ENCODE data around the gene C10orf71. TPM values are rescaled to one million over a fixed set of nuclear protein-coding genes. Genes with fewer than 3 reads are reported as not detected.

C10orf71 gene
- polyA plus RNA-seq, 2 of the 4 experiments (the other 2 are of a cell fraction): not detected

DNA sequence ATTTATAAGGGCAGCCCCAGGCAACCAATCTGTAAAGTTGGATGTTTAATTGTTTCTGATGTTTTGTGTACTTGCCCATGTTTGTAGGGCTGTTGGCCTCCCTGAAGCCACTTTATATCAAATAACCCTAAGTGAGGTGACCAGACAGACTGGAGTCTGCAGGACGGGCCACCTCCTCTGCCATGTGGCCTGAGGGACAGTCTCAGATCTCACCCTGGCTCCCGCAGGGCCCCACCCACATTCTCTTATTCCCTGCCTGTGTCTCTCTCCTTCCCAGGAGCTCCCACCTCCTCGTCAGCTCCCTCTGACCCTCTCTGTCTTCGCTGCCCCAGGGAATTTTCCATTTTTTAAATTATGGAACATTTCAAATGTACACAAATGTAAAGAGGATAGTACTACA lies 9.5 kb upstream of the C10orf71 start:
- FAIRE-seq (no peak), DNase-seq (ENCODE audit: low read depth in 1 of 2, low spot score in 1 of 2) (no peak), ATAC-seq (no peak)
- ChIA-PET CTCF (no interaction called here), POLR2A (no interaction called here)
- Histone ChIP-seq H3K4me1 (no peaks in the 10 kb centered on the region), H3K27ac (no peak overlapping the region), H3K4me2 (no peak overlapping the region), H3K9me3 (no peaks in the 10 kb centered on the region), H3K4me3 (no peak overlapping the region)
- 0% methylated on average over 4 of the region's 4 CpGs for WGBS (ENCODE audit: missing lambda C conversion rate)
- no peak for TF ChIP-seq CHD4 (IDR thresholded peaks at IDR 0.05; ENCODE audit: borderline replicate concordance)
- no peak for TF ChIP-seq MAFK (IDR thresholded peaks at IDR 0.05; ENCODE audit: partially characterized antibody)
- no peak for TF ChIP-seq FOXS1 (CRISPR knock-in tag; IDR thresholded peaks at IDR 0.05)
- no peak for TF ChIP-seq JUN (IDR thresholded peaks at IDR 0.05)
- no peak for TF ChIP-seq MAZ (IDR thresholded peaks at IDR 0.05; ENCODE audit: borderline replicate concordance, low read depth, low read length)
- TF ChIP-seq, protein P1, sequence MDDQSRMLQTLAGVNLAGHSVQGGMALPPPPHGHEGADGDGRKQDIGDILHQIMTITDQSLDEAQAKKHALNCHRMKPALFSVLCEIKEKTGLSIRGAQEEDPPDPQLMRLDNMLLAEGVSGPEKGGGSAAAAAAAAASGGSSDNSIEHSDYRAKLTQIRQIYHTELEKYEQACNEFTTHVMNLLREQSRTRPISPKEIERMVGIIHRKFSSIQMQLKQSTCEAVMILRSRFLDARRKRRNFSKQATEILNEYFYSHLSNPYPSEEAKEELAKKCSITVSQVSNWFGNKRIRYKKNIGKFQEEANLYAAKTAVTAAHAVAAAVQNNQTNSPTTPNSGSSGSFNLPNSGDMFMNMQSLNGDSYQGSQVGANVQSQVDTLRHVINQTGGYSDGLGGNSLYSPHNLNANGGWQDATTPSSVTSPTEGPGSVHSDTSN (IDR thresholded peaks at IDR 0.05): no peak
- TF ChIP-seq HOXA7 (CRISPR knock-in tag; IDR thresholded peaks at IDR 0.05): no peak
- no peak for TF ChIP-seq FOSB (CRISPR knock-in tag; IDR thresholded peaks at IDR 0.05)
- TF ChIP-seq FOSL2 (IDR thresholded peaks at IDR 0.05): no peak
- no peak for TF ChIP-seq FOSL2 (CRISPR knock-in tag; IDR thresholded peaks at IDR 0.05)
- TF ChIP-seq, protein P2, sequence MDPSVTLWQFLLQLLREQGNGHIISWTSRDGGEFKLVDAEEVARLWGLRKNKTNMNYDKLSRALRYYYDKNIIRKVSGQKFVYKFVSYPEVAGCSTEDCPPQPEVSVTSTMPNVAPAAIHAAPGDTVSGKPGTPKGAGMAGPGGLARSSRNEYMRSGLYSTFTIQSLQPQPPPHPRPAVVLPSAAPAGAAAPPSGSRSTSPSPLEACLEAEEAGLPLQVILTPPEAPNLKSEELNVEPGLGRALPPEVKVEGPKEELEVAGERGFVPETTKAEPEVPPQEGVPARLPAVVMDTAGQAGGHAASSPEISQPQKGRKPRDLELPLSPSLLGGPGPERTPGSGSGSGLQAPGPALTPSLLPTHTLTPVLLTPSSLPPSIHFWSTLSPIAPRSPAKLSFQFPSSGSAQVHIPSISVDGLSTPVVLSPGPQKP (IDR thresholded peaks at IDR 0.05; ENCODE audit: low read depth, low read length): no peak
- TF ChIP-seq TP53 (CRISPR knock-in tag; IDR thresholded peaks at IDR 0.05): no peak
- TF ChIP-seq RAD21 (conservative IDR thresholded peaks at IDR 0.05 in 1 of 2, IDR thresholded peaks at IDR 0.05 in 1 of 2): no peak
- TF ChIP-seq, protein P3, sequence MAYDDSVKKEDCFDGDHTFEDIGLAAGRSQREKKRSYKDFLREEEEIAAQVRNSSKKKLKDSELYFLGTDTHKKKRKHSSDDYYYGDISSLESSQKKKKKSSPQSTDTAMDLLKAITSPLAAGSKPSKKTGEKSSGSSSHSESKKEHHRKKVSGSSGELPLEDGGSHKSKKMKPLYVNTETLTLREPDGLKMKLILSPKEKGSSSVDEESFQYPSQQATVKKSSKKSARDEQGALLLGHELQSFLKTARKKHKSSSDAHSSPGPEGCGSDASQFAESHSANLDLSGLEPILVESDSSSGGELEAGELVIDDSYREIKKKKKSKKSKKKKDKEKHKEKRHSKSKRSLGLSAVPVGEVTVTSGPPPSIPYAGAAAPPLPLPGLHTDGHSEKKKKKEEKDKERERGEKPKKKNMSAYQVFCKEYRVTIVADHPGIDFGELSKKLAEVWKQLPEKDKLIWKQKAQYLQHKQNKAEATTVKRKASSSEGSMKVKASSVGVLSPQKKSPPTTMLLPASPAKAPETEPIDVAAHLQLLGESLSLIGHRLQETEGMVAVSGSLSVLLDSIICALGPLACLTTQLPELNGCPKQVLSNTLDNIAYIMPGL (CRISPR knock-in tag; IDR thresholded peaks at IDR 0.05; ENCODE audit: borderline replicate concordance): no peak
- no peak for TF ChIP-seq CEBPB (IDR thresholded peaks at IDR 0.05)
- TF ChIP-seq CBX8 (IDR thresholded peaks at IDR 0.05): no peak
- no peak for TF ChIP-seq HDAC2 (IDR thresholded peaks at IDR 0.05)
- no peak for TF ChIP-seq RFX5 (IDR thresholded peaks at IDR 0.05)
- TF ChIP-seq RNF2 (IDR thresholded peaks at IDR 0.05; ENCODE audit: borderline replicate concordance, low read depth): no peak

DNA sequence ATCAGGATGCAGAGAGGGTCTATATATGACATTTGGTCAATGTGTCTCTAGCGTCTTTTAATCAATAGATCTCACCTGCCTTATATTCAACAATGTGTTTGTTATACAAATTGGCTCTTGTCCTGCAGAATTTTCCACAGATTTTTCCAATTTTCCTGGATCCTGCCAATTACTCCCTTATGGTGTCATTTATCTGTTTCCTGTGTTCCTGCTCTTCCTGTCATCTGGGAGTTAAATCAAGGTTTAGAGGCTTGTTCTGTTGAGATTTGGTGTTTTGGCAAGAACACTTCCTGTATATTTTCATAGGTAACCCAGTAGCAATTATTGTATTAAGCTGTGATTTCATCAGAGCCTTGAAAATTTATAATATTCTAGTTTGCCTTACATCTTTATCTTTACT lies 8.8 kb upstream of the C10orf71 start:
- POLR2A ChIA-PET: no interaction called here
- ATAC-seq (no peak), FAIRE-seq (no peak)

More for the DNA sequence above, 8.8 kb upstream of the C10orf71 start:
- no peaks in the 10 kb centered on the region for H3K9me3 ChIP-seq
- CTCF ChIA-PET: interaction anchor here (1.4 kb wide), 1 partner anchor 10 kb away, joined by 3 read pairs; no protein-coding TSS in a partner anchor
- no peak overlapping the region for H3K27ac ChIP-seq
- no peaks in the 10 kb centered on the region for H3K4me1 ChIP-seq
- no peak for TF ChIP-seq HOXB5 (CRISPR knock-in tag; IDR thresholded peaks at IDR 0.05)
- no peak for TF ChIP-seq CEBPB (IDR thresholded peaks at IDR 0.05)
- TF ChIP-seq, protein P4, sequence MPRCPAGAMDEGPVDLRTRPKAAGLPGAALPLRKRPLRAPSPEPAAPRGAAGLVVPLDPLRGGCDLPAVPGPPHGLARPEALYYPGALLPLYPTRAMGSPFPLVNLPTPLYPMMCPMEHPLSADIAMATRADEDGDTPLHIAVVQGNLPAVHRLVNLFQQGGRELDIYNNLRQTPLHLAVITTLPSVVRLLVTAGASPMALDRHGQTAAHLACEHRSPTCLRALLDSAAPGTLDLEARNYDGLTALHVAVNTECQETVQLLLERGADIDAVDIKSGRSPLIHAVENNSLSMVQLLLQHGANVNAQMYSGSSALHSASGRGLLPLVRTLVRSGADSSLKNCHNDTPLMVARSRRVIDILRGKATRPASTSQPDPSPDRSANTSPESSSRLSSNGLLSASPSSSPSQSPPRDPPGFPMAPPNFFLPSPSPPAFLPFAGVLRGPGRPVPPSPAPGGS (IDR thresholded peaks at IDR 0.05): no peak
- TF ChIP-seq NPAS2 (CRISPR knock-in tag; IDR thresholded peaks at IDR 0.05; ENCODE audit: borderline replicate concordance): no peak
- no peak for TF ChIP-seq RCOR1 (IDR thresholded peaks at IDR 0.05; ENCODE audit: low read depth, low read length)
- TF ChIP-seq, protein P5, sequence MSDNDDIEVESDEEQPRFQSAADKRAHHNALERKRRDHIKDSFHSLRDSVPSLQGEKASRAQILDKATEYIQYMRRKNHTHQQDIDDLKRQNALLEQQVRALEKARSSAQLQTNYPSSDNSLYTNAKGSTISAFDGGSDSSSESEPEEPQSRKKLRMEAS (IDR thresholded peaks at IDR 0.05): no peak
- no peak for TF ChIP-seq CHD2 (IDR thresholded peaks at IDR 0.05; ENCODE audit: low read length, partially characterized antibody)
- WGBS (ENCODE audit: missing lambda C conversion rate): 0% methylated on average over 1 of the region's 1 CpG
- no peak overlapping the region for H3K4me3 ChIP-seq
- H3K4me2 ChIP-seq: no peak overlapping the region
- DNase-seq (ENCODE audit: low read depth in 1 of 2, low spot score in 1 of 2): no peak

Measured in A549 (cell line).